Stimulated activated CD4-positive, alpha-beta T cell treated with anti-CD3 and anti-CD28 coated beads, Interleukin-12 subunit alpha, Interleukin-12 subunit beta, amount 100 ng/mL, for 48 hours (primary cell): ENCODE measurements around the gene EGFLAM.
"Not testable (repeated sequence)": the region's sequence is repeated elsewhere in the genome, so short reads cannot be mapped to it uniquely, and the experiment has no call there.

ENCODE experiments used
- DNase-seq, 3 donors: peaks; one replicate each; pipeline ENCODE4 v3.0.0-alpha.2; 2020; ENCODE audit warnings: low read depth in 2 of 3, low spot score in 1 of 3

EGFLAM gene

DNA sequence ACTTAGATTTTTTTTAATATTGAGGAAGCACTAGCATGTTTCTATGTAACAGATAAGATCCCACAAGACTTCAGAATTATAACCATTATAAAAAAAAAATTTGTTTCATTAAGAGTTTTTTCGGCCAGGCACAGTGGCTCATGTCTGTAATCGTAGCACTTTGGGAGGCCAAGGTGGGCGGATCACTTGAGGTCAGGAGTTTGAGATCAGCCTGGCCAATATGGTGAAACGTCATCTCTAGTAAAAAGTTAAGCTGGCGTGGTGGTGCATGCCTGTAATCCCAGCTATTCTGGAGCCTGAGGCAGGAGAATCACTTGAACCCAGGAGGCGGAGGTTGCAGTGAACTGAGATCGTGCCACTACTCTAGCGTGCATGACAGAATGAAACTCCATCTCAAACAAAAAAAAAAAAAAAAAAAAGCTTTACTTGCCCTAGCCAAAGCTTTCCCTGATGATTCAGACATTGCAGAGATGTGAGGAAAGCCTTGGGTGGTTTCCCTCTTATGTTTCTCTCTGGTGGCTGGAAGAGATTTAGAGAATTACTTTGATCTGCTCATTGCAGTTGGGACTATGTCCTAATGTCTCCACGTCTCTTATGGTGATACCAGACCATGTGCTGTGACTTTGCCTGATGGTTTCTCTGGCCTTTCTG is 65.4 kb downstream of the EGFLAM start:
- no peak for DNase-seq

DNA sequence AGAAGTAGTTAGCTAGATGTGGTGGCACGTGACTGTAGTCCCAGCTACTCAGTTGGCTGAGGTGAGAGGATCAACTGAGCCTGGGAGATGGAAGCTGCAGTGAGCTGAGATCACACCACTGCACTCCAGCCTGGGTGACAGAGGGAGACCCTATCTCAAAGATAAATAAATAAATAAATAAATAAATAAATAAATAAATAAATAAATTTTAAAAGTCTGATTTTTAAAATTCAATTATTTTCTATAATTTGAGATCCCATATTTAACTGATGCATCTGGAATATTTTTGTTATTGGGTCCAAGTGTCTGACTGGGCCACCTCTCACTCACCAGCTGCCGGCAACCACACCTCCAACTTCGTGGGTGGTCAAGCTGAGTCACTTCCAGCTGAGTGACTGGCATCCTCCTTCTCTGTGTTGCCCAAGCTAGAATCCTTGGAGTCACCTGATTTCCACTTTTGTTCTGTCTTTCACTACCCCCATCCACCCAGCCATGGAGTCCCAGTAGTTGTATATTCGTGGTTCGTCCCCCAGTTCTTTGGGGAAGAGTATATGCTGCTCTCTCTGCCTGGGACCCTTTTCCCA is 70.9 kb downstream of the EGFLAM start:
- no peak for DNase-seq

DNA sequence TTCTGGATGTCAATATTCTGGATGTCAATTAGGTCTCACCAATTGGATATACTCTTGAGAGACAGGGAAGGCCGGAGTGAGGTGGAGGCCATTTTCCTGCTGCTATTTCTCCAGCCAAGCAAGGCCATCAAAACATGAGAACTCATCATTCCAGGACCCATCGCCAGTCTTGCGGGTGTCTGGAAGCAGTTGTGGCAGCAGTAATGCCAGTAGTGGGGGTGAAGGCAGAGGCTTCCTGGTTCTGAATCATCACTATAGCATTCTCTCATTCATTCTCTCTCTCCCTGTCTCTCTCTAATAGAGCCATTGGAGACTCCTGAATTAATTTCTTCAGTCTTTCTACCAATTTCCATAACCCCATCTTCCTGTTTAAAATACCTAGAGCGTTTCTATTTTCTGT is 71.8 kb downstream of the EGFLAM start:
- no peak for DNase-seq

DNA sequence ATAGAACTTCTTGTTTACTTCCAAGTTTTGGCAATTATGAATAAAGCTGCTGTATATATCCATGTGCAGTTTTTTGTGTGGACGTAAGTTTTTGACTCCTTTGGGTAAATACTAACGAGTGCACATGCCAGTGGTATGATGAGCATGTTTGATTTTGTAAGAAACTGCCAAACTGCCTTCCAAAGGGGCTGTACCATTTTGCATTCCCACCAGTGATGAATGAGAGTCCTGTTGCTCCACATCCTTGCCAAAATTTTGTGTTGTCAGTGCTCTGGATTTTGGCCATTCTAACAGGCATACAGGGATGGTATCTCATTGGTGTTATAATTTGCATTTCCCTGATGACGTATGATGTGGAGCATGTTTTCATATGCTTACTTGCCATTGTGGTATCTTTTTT is 73.5 kb downstream of the EGFLAM start:
- no peak for DNase-seq

DNA sequence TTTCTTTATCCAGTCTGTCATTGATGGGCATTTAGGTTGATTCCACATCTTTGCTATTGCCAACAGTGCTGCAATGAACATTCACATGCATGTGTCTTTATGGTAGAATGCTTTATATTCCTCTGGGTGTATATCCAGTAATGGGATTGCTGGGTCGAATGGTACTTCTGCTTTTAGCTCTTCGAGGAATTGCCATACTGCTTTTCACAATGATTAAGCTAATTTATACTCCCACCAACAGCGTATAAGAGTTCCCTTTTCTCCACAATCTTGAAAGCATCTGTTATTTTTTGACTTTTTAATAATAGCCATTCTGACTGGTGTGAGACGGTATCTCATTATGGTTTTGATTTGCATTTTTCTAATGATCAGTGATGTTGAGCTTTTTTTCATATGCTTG is 74.8 kb downstream of the EGFLAM start:
- not testable (repeated sequence) for DNase-seq

DNA sequence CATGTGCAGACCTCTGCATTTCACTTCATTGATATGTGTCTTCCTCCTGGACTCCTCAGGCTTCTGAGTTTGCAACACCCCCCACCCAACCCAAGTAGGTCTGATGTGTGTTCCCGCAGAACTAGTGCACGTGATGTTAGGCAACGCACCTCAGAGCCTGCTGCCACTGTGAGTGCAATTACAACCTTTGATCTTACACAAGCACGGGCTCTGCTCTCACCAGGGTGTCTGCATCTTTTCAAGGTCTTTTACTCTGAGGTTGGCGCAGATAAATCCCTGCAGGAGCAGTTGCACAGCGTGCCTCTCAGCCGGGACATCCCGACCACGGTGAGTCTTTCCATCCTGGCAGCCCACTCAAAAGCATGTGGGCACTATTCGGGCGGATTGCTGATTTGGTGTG is 80.1 kb downstream of the EGFLAM start:
- DNase-seq: no peak

DNA sequence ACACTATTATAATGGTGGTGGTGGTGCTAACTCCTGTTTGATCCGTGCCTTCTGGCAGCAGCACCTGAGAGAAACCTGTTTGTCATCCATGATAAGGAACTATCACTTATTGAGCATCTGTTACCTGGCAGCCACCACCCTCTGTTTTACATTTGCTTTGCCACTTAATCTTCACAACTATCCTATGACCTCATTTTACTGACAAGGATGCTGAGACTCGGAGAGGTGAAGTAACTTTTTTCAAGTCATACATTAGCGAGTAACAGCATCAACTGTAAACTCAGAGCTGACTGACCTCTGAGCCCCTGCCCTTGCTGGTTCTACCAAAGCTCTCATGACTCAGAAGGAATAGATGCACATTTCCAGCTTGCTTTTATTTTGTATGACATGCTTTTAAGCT is 81.1 kb downstream of the EGFLAM start:
- DNase-seq: no peak

DNA sequence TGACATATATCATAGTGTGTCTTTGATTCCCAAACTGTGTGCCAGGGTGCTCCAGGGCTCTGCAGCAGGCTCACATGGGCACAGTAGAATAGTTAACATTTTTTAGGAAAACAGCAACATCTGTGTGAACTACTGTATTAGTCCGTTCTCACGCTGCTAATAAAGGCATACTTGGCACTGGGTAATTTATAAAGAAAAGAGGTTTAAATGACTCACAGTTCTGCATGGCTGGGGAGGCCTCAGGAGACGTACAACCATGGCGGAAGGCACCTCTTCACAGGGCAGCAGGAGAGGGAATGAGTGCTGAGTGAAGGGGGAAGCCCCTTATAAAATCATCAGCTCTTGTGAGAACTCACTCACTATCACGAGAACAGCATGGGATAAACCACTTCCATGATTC is 82.7 kb downstream of the EGFLAM start:
- DNase-seq: no peak

DNA sequence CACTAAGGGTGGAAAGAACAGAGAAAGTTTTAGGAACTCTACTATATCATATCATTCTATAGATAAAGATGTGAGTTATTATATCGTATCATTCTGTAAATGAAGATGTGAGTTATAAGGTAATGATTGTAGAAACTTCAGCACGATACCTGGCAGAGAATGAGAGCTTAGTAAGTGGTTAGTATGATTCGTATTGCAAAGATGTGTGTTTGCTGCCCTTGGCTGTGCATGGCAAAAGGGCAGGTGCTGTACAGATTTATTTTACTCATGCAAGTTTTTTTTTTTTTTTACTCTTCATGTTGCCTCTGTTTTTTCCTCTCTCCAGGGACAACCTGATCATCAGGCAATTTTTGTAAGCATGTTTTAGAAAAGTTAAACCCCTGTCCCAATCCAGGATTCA is 83.3 kb downstream of the EGFLAM start:
- DNase-seq: no peak

DNA sequence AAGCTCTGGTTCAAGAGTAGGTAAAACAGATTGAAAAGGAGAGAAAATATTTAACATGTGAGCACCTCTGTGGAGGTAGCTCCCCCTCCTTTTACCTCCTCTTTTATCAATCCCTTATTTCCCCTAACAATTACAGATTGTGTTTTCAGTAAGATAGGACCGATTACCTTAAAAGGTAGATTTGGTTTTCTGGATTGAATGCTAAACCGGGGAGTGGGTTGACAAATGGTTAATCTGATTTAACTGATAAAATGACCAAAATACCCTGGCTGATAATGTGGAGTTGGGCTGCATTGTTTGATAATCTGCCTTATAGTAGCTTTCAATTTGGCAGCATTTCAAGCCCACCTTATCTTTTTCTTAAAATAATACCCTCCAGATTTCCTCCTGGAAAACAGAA is 83.9 kb downstream of the EGFLAM start:
- DNase-seq: no peak

DNA sequence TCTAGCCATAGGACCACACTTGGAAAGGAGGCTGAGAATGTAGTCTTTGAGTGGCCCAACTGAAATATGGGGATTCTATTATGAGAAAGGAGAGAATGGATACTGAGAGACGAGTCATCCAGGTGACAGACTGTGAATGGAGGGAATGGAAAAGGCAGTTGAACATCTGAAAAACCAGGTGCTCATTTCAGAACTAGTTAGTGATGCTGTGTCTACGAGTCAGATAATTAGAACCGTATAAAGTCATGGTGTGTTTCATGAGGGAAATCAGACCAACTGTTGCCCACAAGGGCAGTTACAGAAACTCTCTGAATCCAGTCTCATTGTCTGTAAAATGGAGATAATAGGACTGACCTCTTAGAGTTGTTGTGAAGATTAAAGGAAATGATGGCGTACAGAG is 86.5 kb downstream of the EGFLAM start:
- no peak for DNase-seq

DNA sequence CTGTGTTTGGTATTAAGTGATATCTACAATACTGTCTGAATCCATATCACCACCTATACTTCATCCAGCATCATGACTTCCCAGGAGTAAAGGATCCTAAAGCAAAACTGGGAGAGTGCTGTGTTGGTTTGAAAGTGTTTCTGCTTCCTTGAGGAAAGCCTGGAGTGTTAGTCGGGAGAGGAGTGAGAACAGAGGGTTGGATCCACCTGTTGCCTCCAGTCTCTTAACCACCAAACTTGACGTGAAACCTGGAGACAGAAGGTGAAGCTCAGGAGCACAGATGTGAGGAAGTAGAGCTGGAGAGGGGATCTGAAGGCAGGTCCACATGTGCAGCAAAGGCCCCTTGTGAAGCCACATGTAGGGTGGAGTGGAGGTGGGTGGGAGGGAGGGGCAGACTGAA is 88.2 kb downstream of the EGFLAM start:
- no peak for DNase-seq

DNA sequence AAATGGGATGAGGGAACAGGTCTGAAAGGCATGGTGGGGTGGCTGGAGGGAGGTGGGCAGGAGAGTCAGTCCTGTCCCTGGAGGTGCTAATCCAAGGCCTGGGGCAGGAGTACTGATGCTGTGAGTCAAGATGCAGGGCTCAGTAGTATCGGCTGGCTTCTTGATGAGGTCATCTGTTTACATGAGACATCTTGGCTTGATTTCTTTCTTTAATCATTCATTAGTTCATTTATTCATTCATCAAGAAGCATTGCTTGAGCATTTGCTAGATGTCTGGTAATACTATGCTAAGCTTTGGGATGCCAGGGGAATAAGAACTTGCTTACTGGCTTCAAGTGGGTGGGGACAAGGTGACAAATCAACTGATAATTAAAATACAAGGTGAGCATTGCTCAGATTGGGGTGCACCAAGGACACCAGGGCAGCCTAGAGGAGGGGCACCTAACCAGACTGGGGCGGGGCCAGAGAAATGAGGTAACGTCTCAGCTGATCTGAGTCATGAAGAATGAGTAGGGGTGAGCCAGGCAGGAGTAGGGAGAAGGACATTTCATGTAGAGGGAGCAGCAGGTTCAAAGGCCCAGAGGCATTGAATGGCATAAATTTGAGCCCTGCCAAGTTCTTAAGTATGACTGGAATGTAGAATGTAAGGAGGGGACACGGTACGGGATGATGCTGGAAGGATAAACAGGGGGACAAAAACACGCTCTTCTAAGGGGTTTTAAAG is 88.8 kb downstream of the EGFLAM start:
- DNase-seq: no peak

DNA sequence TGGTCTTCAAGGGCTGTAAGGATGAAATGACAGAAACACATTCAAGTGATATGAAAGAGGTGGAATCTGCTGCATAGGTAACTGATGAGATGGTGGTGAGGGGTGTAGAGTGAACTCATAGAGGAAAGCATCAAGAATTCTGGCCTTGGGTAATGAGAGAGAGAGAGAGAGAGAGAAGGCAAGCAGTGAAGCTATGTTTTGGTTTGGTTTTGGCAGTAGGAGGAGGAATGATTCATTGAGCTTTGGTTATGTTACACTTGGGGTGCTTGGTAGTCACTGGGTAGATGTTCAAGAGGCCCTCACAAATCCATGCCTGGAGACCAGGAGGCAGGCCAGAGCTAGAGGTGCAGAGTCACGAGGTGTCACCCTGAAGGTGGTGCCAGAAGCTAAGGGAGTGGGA is 89.5 kb downstream of the EGFLAM start:
- no peak for DNase-seq

DNA sequence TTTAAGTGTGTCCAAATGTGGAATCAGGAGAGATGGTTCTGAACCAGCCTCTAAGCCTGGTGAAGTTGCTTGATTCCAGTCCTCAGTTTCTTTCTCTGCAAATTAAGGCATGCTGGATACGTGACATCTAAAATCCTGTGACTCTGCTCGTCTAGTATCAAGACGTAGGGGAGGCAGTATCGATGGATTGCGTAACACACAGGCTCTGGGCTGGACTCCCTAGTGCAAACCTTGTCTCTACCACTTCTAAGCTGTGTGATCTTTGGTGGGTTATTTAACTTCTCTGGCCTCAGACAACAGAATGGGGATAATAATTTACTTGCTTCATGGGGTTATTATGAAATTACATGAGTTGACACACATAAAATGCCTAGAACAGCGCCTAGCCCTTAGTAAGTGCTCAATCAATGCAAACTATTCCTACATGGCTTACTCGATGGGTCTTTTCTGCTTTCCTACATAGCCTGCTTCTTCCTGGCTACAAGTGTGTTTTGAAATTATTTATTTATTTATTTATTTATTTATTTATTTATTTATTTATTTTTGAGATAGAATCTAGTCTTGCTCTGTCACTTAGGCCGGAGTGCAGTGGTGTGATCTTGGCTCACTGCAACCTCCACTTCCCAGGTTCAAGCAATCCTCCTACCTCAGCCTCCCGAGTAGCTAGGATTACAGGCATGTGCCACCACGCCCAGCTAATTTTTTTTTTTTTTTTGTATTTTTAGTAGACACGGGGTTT is 102.1 kb downstream of the EGFLAM start:
- DNase-seq: no peak

DNA sequence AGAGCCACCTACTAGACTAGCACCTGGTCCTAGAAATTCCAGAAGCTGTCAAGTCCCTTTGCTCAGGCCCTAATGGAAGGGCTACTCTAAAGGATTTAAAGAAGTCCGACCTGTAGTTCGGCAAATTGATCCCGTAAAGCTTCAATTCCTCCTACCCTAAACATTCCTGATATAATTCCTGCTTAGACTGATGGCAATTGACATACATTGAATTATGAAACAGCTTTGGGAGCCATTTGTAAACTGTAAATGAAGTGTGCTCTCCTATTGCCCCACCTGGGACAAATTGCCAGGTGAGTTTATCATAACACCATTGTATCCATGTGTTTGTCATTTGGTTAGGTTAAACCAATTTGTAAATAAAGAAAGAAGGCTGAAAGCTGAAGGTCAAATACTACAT is 104.4 kb downstream of the EGFLAM start:
- DNase-seq: no peak

DNA sequence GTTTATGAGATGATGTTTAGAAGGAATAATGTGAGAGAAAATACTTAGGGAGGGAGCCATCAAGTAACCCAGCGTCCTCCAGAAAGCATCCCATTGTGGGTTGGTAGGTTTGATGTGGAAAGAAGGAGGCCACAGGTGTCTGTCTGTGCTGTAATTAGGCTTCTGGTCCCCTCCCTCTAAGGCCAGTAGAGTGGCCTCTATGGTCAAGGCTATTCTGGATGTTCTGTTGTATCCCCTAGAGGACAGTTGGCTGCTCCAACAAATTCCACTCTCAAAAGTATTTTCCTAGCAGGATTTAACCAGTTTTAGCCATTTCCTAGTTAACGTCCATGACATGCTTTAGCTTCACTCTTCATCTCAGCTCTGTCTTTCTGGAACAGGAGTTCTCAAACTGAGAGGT is 106.5 kb downstream of the EGFLAM start:
- no peak for DNase-seq

DNA sequence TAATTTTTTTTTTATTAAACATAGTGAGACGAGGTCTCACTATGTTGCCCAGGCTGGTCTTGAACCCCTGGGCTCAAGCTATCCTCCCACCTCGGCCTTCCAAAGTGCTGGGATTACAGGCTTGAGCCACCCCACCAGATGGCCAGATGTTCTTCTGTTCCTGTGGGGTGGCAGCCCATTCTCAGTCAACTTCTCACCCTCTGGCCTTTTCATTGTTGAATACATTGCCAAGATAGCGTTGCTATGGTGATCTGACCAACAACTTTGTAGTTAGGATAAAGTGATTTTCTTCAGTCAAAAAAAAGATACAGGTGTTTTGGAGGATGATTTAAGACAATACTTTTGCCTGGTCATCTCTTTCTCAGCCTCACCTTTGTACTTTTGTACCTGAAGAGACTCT is 109.1 kb downstream of the EGFLAM start:
- DNase-seq: no peak

DNA sequence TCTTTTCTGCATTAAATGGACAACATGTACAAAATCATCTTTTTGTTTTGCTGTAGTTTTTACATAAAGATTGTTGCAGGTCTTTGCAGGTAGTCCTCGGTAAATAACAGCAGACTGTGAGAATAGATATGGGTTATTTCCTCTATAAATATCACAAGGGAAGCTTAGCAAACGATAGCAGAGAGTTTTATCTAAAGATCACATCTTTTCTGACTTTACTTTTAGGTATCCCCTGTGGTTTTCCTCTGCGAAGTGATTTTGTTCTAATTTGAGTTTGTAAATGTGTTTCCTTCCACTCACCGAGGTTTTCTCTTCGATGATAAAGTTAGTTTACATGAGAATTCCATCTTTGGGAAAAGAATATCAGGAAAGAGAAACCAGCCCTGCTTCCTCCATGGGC is 109.6 kb downstream of the EGFLAM start:
- DNase-seq: no peak

DNA sequence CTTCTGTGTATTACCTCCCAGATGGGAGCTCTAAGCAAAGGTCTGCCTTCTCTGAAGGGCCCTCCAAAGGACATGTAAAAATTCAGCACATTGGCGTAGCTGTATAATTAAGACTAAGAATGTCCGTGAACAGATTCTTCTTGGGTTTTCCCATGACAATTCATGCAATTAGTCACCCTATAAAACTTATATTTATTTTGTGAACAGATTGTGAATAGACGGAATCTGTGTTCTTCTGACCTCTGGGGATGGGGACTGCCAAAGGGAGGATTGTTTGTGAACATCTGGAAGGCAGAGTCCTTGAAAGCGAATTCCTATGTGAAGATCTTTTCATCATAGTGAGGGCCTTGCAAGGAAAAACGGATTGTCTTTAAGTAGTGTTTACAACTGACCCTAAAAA is 111.3 kb downstream of the EGFLAM start:
- DNase-seq: no peak

DNA sequence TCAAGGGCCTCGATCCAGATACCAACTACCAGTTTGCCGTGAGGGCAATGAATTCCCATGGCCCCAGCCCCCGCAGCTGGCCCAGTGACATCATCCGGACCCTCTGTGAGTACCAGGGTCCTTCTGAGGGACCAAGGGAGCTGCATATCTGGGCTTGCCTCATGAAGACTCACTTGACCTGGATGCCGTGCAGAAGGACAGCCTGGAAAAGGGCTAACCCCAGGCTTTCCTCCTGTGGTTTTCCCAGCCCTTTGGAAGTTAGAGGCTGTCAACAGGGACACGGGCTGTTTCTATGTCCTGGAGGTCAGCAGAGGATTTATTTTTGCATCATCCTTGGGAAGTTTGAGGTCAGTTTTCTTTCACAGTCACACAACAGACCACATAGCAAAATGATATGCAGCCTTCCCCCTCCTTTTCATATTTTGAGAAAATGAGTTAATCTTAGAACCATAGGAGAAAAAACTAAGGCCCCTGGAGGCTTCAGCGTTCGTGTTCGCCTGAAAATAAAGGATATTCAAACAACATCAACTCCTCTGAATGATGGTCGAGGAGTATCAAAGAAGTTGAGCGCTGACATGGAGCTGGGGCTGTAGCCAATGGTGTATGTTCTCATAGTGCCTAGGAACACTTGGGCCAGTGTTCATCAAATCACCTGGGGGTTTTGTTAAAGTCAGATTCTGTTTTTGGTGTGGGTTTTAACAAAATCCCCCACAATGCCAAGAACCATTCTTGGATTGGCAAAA is 112.2 kb downstream of the EGFLAM start:
- DNase-seq: no peak
